Psoas muscle (tissue), 8 donors: Measurements from ENCODE around the gene PNO1. TPM values are rescaled to one million over a fixed set of nuclear protein-coding genes. Genes with fewer than 3 reads are reported as not detected.
"Not testable (repeated sequence)": the region's sequence is repeated elsewhere in the genome, so short reads cannot be mapped to it uniquely, and the experiment has no call there.

Experiments
- ATAC-seq, 4 donors: fragments of 200-7000 bp; cut with Tn5 transposase; one replicate each; pipeline ENCODE4 v1.9.1; 2020; ENCODE audit warnings: moderate library complexity in 3 of 4, mild to moderate bottlenecking in 2 of 4
- DNase-seq, 2 donors: peaks; one replicate each; pipeline ENCODE4 v3.0.0-alpha.2; 2020
- H3K27ac ChIP-seq: fragments of 200-600 bp; one replicate; pipeline ENCODE4 v1.8.0; 2022
- H3K27me3 ChIP-seq, 3 donors: fragments of 200-600 bp in 1 of 3; one replicate each; pipeline versions ENCODE4 v1.6.1 to v1.8.0; 2013 to 2022; ENCODE audit warnings: low read length in 2 of 3, mild to moderate bottlenecking in 2 of 3, moderate library complexity in 1 of 3; ENCODE audit not compliant: insufficient read depth in 3 of 3
- H3K36me3 ChIP-seq, 2 donors: fragments of 200-600 bp in 1 of 2; one replicate each; pipeline versions ENCODE4 v1.6.1 to v1.8.0; 2013 to 2022; ENCODE audit warnings: low read depth in 1 of 2, mild to moderate bottlenecking in 1 of 2, moderate library complexity in 1 of 2; ENCODE audit not compliant: insufficient read depth in 1 of 2
- H3K4me1 ChIP-seq: fragments of 200-600 bp; one replicate; pipeline ENCODE4 v1.8.0; 2022
- H3K4me3 ChIP-seq: fragments of 200-600 bp; one replicate; pipeline ENCODE4 v1.8.0; 2022; ENCODE audit warnings: mild to moderate bottlenecking
- H3K9me3 ChIP-seq: fragments of 200-600 bp; one replicate; pipeline ENCODE4 v1.8.0; 2022
- WGBS, 3 donors: extraction: QIAGEN DNeasy Blood & Tissue Kit; methylation state at CpG; one replicate each; pipeline versions ENCODE4 v1.1.6 to v1.1.7; 2013; 5-methylcytosine and 5-hydroxymethylcytosine counted together
- intact Hi-C, 2 donors: fragments of 100-400 bp; cut with DNase I; formaldehyde crosslinking; loops; one replicate each; pipeline versions ENCODE4 v1.11.0 to v1.14.2; 2022
- polyA plus RNA-seq, 3 donors: library from polyadenylated mRNA; stranded (reverse); fragments of 200-250 nt; gene quantifications; one replicate each; pipeline ENCODE4 v1.2.3, GENCODE V29; 2013
- total RNA-seq, 4 donors: library from RNA; stranded (reverse); fragmentation: NEBNext Ultra II Directional in 2 of 4; extraction: Animal tissue kit (Norgen Biotek cat#: 25700) in 2 of 4; gene quantifications; one replicate each; pipeline versions ENCODE4 v1.2.1 to v1.2.4, GENCODE V29; 2021 to 2023
- TF ChIP-seq, protein P1 (sequence below): fragments of 200-600 bp; IDR thresholded peaks from one replicate; pipeline ENCODE4 v1.8.0; 2022; ENCODE audit warnings: antibody characterized with exemption
- donor health status: healthy with polysubstance abuse.
- donor health status: DM: no; HTN: no; CAD: no; lungs with moderate emphysema.
- donor health status: Bipolar disorder and iron deficiency.
- donor health status: healthy.
- donor health status: DM: yes; HTN: yes; CAD: no.
- donor health status: DM: no; HTN: no; CAD: no.
- donor health status: DM: no; HTN: no; CAD: no.
- donor health status: DM: yes; HTN: yes; CAD: no.

PNO1 gene
- total and polyA plus RNA-seq, 7 donors = 13.0 to 50.8 (median 24.9) TPM

DNA sequence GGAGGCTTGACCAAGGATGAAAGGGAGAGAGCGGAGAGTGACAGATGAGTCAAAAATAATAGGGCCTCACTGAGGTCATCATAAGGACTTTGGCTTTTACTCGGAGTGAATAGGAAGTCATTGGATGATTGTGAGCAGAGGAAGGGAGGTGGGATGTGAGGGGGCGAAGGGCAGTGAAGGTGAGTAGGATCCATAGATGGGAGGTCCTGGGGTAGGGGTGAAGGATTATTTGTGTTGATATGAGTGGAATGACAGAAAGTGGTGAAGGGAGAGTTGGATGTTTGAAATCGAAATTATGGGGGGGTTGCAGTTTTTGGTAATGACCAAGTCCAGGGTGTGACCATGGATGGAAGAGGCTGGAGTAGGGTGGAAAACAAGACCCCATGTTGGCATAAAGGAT lies 14.0 kb downstream of the PNO1 start:
- H3K27me3 ChIP-seq = no peaks in the 10 kb centered on the region
- H3K27ac ChIP-seq = no peak overlapping the region
- no peak overlapping the region for H3K4me3 ChIP-seq
- no peak for ATAC-seq
- peaks cover 21 to 85% of the 10 kb centered on the region in 2 donors for H3K36me3 ChIP-seq
- H3K9me3 ChIP-seq = no peaks in the 10 kb centered on the region
- TF ChIP-seq, protein P1, sequence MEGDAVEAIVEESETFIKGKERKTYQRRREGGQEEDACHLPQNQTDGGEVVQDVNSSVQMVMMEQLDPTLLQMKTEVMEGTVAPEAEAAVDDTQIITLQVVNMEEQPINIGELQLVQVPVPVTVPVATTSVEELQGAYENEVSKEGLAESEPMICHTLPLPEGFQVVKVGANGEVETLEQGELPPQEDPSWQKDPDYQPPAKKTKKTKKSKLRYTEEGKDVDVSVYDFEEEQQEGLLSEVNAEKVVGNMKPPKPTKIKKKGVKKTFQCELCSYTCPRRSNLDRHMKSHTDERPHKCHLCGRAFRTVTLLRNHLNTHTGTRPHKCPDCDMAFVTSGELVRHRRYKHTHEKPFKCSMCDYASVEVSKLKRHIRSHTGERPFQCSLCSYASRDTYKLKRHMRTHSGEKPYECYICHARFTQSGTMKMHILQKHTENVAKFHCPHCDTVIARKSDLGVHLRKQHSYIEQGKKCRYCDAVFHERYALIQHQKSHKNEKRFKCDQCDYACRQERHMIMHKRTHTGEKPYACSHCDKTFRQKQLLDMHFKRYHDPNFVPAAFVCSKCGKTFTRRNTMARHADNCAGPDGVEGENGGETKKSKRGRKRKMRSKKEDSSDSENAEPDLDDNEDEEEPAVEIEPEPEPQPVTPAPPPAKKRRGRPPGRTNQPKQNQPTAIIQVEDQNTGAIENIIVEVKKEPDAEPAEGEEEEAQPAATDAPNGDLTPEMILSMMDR = no peak
- DNase-seq = no peak
- WGBS, 3 donors = 91 to 94% (median 92%) methylated on average over 4 of the region's 4 CpGs
- H3K4me1 ChIP-seq = no peaks in the 10 kb centered on the region
- intact Hi-C loops = no loop called here

DNA sequence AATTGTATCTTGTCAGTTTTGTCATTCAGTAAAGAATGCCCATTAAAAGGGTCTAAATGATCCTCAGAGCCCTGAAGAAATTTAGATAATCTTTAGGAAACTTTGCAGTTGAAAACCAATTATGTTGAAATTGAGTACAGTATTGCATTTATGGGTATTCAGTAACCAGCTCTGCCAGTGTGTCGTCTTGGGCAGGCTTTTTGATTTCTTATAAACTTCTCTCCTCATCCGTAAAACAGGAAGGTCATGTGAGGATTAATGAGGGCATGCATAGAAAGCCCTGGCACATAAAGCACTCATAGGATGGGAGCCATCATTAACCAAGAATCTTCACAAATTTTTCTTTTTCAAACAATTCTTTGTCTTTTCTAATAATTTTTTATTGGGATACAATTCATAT lies 14.8 kb downstream of the PNO1 start:
- TF ChIP-seq, protein P1 = no peak
- ATAC-seq (no peak), DNase-seq (no peak)
- H3K36me3 ChIP-seq = peaks cover 24 to 86% of the 10 kb centered on the region in 2 donors
- H3K4me1 ChIP-seq = no peaks in the 10 kb centered on the region
- no peak overlapping the region for H3K4me3 ChIP-seq
- WGBS, 3 donors = 68 to 79% (median 72%) methylated on average over 2 of the region's 2 CpGs
- intact Hi-C loops = no loop called here
- H3K9me3 ChIP-seq = no peaks in the 10 kb centered on the region
- no peak overlapping the region for H3K27ac ChIP-seq
- H3K27me3 ChIP-seq = no peaks in the 10 kb centered on the region

DNA sequence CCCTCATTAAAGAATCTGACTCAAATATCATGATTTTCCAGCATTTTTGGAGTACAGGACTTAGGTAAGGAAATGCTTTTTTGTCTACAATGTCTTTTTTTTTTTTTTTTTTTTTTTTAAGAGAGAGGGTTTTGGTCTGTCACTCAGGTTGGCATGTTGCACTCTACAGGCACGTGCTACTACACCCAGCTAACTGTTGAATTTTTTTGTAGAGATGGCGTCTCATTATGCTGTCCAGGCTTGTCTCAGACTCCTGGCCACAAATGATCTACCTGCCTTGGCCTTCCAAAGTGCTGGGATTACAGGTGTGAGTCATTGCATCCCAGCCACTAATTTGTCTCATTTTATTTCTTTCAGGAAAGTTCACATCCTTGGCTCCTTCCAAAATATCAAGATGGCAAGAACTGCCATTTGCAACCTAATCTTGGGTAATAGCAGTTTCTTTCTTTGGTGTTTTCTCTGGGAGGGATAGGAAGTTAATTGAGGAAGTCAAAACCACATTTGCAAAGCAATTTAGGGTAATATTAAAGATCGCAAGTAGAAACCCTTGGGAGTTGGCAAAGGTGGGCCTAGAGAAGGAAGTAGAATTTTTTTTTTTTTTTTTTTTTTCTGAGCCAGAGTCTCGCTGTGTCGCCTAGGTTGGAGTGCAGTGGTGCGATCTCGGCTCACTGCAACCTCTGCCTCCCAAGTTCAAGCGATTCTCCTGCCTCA lies 15.5 kb downstream of the PNO1 start:
- H3K27me3 ChIP-seq = no peaks in the 10 kb centered on the region
- 89 to 94% (median 93%) methylated on average over 8 of the region's 8 CpGs for WGBS, 3 donors
- no peaks in the 10 kb centered on the region for H3K4me1 ChIP-seq
- intact Hi-C loops = no loop called here
- TF ChIP-seq, protein P1 = no peak
- DNase-seq (no peak), ATAC-seq (no peak)
- H3K4me3 ChIP-seq = no peak overlapping the region
- H3K9me3 ChIP-seq = no peaks in the 10 kb centered on the region
- peaks cover 23 to 86% of the 10 kb centered on the region in 2 donors for H3K36me3 ChIP-seq
- H3K27ac ChIP-seq = no peak overlapping the region

DNA sequence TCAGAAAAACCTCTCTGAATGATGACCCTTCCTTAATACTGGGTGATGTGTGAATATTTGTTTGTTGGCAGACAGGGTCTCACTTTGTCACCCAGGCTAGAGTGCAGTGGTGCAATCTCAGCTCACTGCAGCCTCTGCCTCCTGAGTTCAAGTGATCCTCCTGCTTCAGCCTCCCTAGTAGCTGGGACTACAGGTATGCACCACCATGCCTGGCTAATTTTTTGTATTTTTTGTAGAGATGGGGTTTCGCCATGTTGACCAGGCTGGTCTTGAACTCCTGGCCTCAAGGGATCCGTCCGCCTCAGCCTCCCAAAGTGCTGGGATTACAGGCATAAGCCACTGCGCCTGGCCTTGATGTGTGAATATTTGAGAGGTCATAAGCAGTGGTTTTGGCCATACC lies 17.5 kb downstream of the PNO1 start:
- H3K36me3 ChIP-seq = peaks cover 23 to 92% of the 10 kb centered on the region in 2 donors
- H3K27ac ChIP-seq, H3K27me3 ChIP-seq, H3K4me3 ChIP-seq, DNase-seq, intact Hi-C loops, ATAC-seq, H3K9me3 ChIP-seq, H3K4me1 ChIP-seq: not testable (repeated sequence)
- WGBS, 3 donors = 95 to 96% (median 95%) methylated on average over 4 of the region's 4 CpGs

DNA sequence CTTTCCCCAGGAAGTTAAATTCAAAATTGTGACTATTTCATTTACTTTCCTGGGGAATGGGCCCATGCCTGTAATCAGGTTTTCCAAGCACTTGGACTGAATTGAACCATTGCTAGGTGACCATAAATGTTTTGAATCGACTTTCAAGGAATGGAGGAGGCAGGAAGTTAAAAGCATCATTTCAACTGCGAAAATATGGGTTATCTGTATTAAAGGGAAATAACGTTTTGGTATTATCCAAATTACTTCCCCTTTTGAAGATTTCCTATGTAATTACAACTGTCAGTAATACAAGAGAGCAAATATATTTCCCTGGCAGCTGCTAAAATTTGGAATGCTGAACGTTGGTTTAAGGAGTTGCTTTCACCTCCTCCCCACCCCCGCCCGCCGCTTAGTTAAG lies 19.0 kb downstream of the PNO1 start:
- TF ChIP-seq, protein P1 = no peak
- H3K9me3 ChIP-seq = no peaks in the 10 kb centered on the region
- no peak overlapping the region for H3K4me3 ChIP-seq
- no peaks in the 10 kb centered on the region for H3K27me3 ChIP-seq
- intact Hi-C loops = no loop called here
- H3K4me1 ChIP-seq = no peaks in the 10 kb centered on the region
- H3K36me3 ChIP-seq = peaks cover 17 to 92% of the 10 kb centered on the region in 2 donors
- WGBS, 3 donors = 74 to 79% (median 76%) methylated on average over 7 of the region's 7 CpGs
- no peak overlapping the region for H3K27ac ChIP-seq
- DNase-seq (no peak), ATAC-seq (no peak)
